Activated T-helper 1 cell treated with Interleukin-2 at 50 U/mL for 16 hours (primary cell): ENCODE results near the gene PACSIN2.

Experiments used
- DNase-seq: peaks from one replicate; pipeline ENCODE4 v3.0.0-alpha.2; 2020; ENCODE audit warnings: low read depth

Gene PACSIN2

GRCh38 chr22:42905217-42905616 lies 109.7 kb downstream of the PACSIN2 start:
- no peak for DNase-seq

DNA sequence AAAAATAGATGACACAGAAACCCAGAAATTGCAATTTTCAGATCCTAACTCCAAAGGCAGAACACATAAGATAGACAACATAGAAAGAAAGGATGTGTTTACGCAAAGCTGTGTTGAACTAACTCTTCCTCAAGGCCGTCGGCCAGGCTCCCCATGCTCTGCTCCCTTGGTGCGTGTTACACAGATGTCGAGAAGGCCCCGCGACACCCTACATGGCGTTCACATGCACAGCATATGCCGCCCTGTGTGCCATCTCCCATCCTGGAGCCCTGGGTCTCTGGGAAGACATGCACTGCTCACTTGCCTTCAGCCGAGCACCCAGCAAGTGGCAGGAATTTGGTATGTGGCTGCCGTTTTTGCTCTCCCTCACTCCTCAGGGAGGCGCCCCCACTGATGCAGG lies 110.9 kb downstream of the PACSIN2 start:
- DNase-seq = no peak

DNA sequence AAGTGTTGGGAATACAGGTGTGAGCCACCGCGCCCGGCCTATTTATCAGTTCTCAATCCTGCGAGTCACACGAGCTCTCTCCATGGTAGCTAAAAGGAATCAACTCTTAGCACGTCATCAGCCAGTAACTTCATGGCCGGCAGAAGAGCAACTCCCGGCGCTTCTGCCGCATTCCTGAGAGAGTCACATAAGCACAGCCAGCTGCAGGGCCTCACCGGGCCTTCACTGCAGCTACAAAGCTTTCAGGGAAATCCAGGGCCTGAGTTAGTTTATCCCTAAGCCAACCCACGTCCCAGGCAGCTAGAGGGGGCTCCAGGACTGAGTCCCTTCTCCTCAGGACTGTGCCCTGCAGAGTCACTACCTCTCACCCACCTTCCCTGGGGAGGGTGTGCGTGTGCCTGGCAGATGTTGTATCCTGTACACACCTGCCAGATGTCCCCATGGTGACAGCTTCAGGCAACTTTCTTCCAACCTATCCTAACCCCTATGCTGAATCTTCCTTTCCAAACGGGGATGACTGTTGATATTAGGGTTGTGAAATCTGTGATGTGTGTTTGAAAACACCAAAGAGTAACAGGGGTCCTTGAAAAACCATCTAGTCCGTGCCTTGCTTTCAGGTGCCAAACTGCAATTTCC lies 112.0 kb downstream of the PACSIN2 start:
- no peak for DNase-seq

GRCh38 chr22:42901790-42902508 lies 113.0 kb downstream of the PACSIN2 start:
- DNase-seq = no peak

GRCh38 chr22:42897960-42898359 lies 117.0 kb downstream of the PACSIN2 start:
- no peak for DNase-seq

DNA sequence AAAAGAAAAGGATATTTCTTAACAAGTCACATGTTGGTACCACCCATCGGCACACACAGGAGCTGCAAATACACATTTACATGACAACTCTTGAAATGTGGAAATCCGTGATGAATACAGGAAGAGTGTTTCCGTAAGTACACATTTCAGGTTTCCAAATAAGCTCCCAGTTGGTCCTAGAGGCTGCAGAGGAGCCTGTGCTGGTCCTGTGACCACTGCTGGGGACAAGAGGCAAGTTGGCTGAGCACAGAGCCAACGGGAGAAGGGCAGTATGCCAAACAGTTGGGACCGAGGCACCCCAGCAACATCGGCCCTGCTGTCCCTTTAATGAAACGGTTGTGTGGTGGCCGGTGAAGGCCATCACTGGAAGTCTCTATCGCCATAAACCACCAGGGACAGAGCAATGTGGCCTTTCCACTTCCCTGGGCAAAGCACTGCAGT lies 119.4 kb downstream of the PACSIN2 start:
- DNase-seq = no peak

- no peak for DNase-seq
Observed at GRCh38 chr22:42895087-42895486, 119.9 kb downstream of the PACSIN2 start.

- no peak for DNase-seq
Observed at GRCh38 chr22:42893371-42894150, 121.4 kb downstream of the PACSIN2 start.

DNA sequence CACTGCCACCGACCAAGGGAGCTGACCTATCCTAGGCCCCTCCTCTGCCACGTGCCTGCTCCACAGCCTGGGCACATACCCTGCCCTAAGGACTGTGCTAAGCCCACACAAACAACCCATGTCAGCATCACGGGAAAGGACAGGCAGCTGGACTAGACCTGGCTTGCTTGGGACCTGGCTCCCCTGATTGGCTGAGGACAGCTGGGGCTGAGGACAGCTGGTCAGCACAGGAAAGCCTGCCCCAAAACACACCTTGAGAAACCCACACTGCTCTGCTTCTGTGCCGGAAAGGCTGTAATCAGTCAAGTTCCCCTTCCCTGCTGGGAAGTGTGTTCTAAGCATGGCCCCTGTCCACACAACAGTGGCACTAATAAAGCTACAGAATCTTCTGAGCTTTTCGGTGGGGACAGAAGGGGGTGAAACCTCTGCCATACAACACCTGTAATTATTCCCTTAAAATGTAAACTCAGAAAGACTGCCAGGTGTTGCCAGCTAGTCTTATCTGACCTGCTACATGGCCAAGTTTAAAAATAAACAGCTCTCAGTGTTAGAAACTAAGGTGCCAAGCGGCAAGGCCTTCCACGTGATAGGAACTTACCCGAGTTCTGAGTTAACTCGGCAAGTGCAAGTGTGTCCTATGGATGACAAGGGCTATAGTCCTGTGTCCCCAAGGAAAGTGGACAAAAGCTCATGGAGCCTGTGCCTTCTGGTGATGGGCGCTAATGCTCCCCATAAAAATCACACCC lies 122.2 kb downstream of the PACSIN2 start:
- DNase-seq = no peak

DNA sequence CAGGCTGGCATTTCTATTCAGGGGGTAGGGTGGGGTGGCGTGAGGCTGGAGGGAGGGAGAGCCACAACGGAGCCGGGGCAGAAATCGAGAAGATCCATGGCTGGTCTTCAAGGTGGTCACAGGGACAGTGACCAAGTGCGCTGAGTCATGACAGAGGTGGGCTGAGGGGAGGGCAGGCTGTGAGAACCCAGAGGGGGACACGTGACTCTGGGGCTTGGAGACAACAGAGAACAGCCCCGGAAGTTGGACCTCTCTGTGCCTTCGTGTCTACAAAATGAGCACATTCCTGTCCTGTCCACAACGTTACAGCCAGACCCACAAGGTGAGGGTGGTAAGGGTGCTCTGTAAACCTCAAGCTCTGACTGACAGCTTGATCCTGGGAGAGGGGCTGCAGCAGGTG lies 122.8 kb downstream of the PACSIN2 start:
- no peak for DNase-seq

- no peak for DNase-seq
Observed at GRCh38 chr22:42891696-42892095, 123.3 kb downstream of the PACSIN2 start.

GRCh38 chr22:42891008-42891407 lies 123.9 kb downstream of the PACSIN2 start:
- no peak for DNase-seq

DNA sequence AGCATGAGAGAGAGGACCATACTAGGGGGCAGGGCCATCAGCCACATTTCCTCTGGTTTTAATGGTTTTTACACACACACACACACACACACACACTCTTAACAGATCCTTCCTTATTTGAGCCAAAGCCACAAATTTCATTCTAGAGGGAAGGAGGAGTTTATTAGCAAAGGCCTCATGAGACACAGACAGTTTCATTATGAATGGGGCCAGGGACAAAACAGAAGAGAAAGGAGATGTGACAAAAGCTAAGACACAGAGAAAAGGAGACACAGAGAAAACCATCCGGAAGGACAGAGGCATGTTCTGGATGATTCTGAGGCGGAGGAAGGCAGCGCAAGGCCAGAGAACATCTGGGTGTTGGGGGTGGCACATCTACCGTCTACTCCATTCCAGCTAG lies 125.6 kb downstream of the PACSIN2 start:
- no peak for DNase-seq

- no peak for DNase-seq
Observed at GRCh38 chr22:42887523-42888507, 127.1 kb downstream of the PACSIN2 start.

- no peak for DNase-seq
Observed at GRCh38 chr22:42887120-42887519, 127.8 kb downstream of the PACSIN2 start.

GRCh38 chr22:42885446-42885845 lies 129.5 kb downstream of the PACSIN2 start:
- no peak for DNase-seq

- DNase-seq = no peak
Observed at GRCh38 chr22:42884616-42885375, 130.2 kb downstream of the PACSIN2 start.

DNA sequence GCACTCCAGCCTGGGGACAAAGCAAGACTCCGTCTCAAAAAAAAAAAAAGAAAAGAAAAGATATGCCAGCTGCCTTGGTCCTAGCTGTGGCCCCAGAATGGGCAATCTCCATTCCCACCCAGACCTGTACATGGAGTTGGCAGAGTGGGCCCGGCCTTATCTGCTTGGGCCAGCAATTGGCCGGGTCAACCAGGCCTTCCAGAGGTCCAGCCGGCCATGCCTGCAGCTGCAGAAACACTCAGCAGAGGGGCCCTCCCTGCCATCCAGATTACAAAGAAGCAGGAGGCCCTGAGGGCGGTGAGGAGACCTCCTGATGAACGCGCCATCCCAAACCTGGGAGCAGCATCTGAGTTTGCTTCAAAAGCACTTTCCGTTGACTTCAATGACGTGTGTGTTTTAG lies 131.0 kb downstream of the PACSIN2 start:
- DNase-seq = no peak

- DNase-seq = no peak
Observed at GRCh38 chr22:42883121-42883520, 131.8 kb downstream of the PACSIN2 start.

- DNase-seq = no peak
Observed at GRCh38 chr22:42881982-42882656, 132.8 kb downstream of the PACSIN2 start.
